ENCODE measurements around the gene ADAR. TPM values are rescaled to one million over a fixed set of nuclear protein-coding genes. Genes with fewer than 3 reads are reported as not detected.
A peak's percentile ranks its signal among the peaks of the same experiment; 100 is the strongest.

The ADAR gene
- total RNA-seq, 3 donors from 2014 or later: 127 to 149 (median 137) TPM

GRCh38 chr1:154565876-154566275 lies 42.1 kb downstream of the ADAR start:
- Histone ChIP-seq H3K4me1 (ENCODE audit: low read depth) (no peaks in the 10 kb centered on the region), H3K9me3 (no peaks in the 10 kb centered on the region), H3K4me3 (no peak overlapping the region), H3K36me3 (ENCODE audit: low read depth) (no peaks in the 10 kb centered on the region)
- DNase-seq: no peak
- ATAC-seq: no peak
- intact Hi-C loops (cut with DNase I, micrococcal nuclease): loop anchor here in 1 of 2 donors (10.0 kb wide), 1 partner anchor 309 kb away; the partner anchor contains the start of gene KCNN3
- TF ChIP-seq CTCF (IDR thresholded peaks at IDR 0.05): no peak

GRCh38 chr1:154559466-154560044 lies 48.4 kb downstream of the ADAR start:
- intact Hi-C loops (cut with DNase I, micrococcal nuclease): loop anchor here in 1 of 2 donors (10.0 kb wide), 1 partner anchor 315 kb away; the partner anchor contains the start of gene KCNN3
- H3K36me3 ChIP-seq (ENCODE audit: low read depth): peaks cover 10% of the 10 kb centered on the region
- no peaks in the 10 kb centered on the region for H3K9me3 ChIP-seq
- peak overlapping the region; percentile 90 for H3K4me3 ChIP-seq
- peak; percentile 82 to 86 (median 85) for DNase-seq
- peak; percentile 78 for ATAC-seq
- peak; percentile 82 for TF ChIP-seq CTCF (IDR thresholded peaks at IDR 0.05)
- peaks cover 26% of the 10 kb centered on the region for H3K4me1 ChIP-seq (ENCODE audit: low read depth)

GRCh38 chr1:154558720-154559465 lies 49.1 kb downstream of the ADAR start:
- intact Hi-C loops (cut with DNase I, micrococcal nuclease): no loop called here
- peak; percentile 98 to 100 (median 100) for DNase-seq
- TF ChIP-seq CTCF (IDR thresholded peaks at IDR 0.05): no peak
- peaks cover 17% of the 10 kb centered on the region for H3K36me3 ChIP-seq (ENCODE audit: low read depth)
- no peaks in the 10 kb centered on the region for H3K9me3 ChIP-seq
- ATAC-seq: peak; percentile 94
- peak overlapping the region; percentile 90 for H3K4me3 ChIP-seq
- peaks cover 26% of the 10 kb centered on the region for H3K4me1 ChIP-seq (ENCODE audit: low read depth)

GRCh38 chr1:154557939-154558719 lies 49.9 kb downstream of the ADAR start, which contains the start of gene UBE2Q1:
Gene UBE2Q1 (minus strand): TSS chr1:154558662. CDS start chr1:154558553, 109 bp downstream.
- TF ChIP-seq CTCF (IDR thresholded peaks at IDR 0.05): no peak
- H3K4me3 ChIP-seq: peak within 1 kb of the TSS; percentile 90
- intact Hi-C loops (cut with DNase I, micrococcal nuclease): no loop called here
- H3K36me3 ChIP-seq (ENCODE audit: low read depth): peaks cover 22% of the 10 kb centered on the region
- H3K9me3 ChIP-seq: no peaks in the 10 kb centered on the region
- ATAC-seq (no peak), DNase-seq (peak; percentile 56 to 84 (median 76))
- H3K4me1 ChIP-seq (ENCODE audit: low read depth): peaks cover 26% of the 10 kb centered on the region

GRCh38 chr1:154557248-154557938 lies 50.6 kb downstream of the ADAR start:
- TF ChIP-seq CTCF (IDR thresholded peaks at IDR 0.05): no peak
- Histone ChIP-seq H3K9me3 (no peaks in the 10 kb centered on the region), H3K36me3 (ENCODE audit: low read depth) (peaks cover 29% of the 10 kb centered on the region), H3K4me1 (ENCODE audit: low read depth) (peaks cover 26% of the 10 kb centered on the region), H3K4me3 (peak overlapping the region; percentile 90)
- intact Hi-C loops (cut with DNase I, micrococcal nuclease): no loop called here
- DNase-seq (no peak), ATAC-seq (no peak)

Data from mucosa of descending colon (tissue), 3 donors.